Measurements from ENCODE around the gene HOXA6.

GRCh38 chr7:27114881-27115220 is 32.7 kb downstream of the HOXA6 start:
- no peak for TF ChIP-seq CTCF (IDR thresholded peaks at IDR 0.05)
- no peak for TF ChIP-seq USF1 (CRISPR knock-in tag; IDR thresholded peaks at IDR 0.05)
- TF ChIP-seq IRF2 (CRISPR knock-in tag; IDR thresholded peaks at IDR 0.05; ENCODE audit: borderline replicate concordance, low read depth), result no peak
- TF ChIP-seq CREB1 (CRISPR knock-in tag; IDR thresholded peaks at IDR 0.05), result no peak
- no peak for TF ChIP-seq JAZF1 (CRISPR knock-in tag; IDR thresholded peaks at IDR 0.05)
- TF ChIP-seq PRRX2 (CRISPR knock-in tag; IDR thresholded peaks at IDR 0.05), result no peak
- TF ChIP-seq ATF6 (CRISPR knock-in tag; IDR thresholded peaks at IDR 0.05), result no peak
- TF ChIP-seq ZNF232 (CRISPR knock-in tag; IDR thresholded peaks at IDR 0.05), result no peak
- no peak for TF ChIP-seq PREB (CRISPR knock-in tag; IDR thresholded peaks at IDR 0.05; ENCODE audit: borderline replicate concordance)
- TF ChIP-seq ZNF512 (CRISPR knock-in tag; IDR thresholded peaks at IDR 0.05; ENCODE audit: borderline replicate concordance), result no peak
- TF ChIP-seq ATF3 (CRISPR knock-in tag; conservative IDR thresholded peaks at IDR 0.05), result no peak
- TF ChIP-seq ZNF263 (CRISPR knock-in tag; IDR thresholded peaks at IDR 0.05; ENCODE audit: low read depth), result no peak
